ENCODE data around the gene TUBB8.

DNA sequence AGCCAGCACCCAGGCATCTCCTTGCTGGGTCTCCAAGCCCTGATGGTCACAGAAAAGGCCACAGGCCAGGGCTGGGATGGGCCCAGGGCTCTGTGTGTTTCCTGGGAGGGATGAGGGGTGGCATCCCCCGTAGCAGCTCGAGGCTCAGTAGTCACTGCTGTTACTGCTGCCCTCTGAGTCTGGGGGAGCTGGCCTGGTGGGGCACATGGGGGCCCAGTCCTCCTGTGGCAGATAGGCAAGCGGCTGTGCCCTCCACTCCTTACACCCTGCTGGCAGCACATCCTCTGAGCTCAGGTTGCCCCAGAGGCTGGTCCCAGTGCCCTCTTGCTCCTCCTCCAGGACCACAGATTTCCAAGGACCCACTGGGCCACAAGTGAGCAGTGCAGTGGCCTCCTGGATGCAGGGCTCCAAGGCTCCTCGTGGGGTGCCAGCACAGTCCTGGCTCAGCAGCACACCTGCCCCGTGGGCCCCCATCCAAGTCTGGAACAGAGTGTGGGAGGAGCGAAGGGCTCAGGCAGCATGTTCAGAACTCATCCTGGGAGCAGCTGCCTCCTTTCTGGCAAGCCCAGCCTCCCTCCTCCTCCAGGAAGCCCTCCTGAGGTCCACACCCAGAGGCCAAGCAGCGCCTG lies 31.5 kb upstream of the TUBB8 start:
- TF ChIP-seq RARB (CRISPR knock-in tag; IDR thresholded peaks at IDR 0.05) (no peak), ZNF565 (CRISPR knock-in tag; conservative IDR thresholded peaks at IDR 0.05; ENCODE audit: low read depth) (no peak)
- TF ChIP-seq, protein P1, sequence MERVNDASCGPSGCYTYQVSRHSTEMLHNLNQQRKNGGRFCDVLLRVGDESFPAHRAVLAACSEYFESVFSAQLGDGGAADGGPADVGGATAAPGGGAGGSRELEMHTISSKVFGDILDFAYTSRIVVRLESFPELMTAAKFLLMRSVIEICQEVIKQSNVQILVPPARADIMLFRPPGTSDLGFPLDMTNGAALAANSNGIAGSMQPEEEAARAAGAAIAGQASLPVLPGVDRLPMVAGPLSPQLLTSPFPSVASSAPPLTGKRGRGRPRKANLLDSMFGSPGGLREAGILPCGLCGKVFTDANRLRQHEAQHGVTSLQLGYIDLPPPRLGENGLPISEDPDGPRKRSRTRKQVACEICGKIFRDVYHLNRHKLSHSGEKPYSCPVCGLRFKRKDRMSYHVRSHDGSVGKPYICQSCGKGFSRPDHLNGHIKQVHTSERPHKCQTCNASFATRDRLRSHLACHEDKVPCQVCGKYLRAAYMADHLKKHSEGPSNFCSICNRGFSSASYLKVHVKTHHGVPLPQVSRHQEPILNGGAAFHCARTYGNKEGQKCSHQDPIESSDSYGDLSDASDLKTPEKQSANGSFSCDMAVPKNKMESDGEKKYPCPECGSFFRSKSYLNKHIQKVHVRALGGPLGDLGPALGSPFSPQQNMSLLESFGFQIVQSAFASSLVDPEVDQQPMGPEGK (CRISPR knock-in tag; IDR thresholded peaks at IDR 0.05; ENCODE audit: borderline replicate concordance) = no peak

Measured in SK-N-SH treated with all-trans-retinoic acid at 6 μM for 48 hours (cell line).